DMS79 (cell line): Measurements from ENCODE around the gene TAS2R20.
"Not testable (repeated sequence)": the region's sequence is repeated elsewhere in the genome, so short reads cannot be mapped to it uniquely, and the experiment has no call there.

Experiments used
- DNase-seq: peaks from one replicate; lab custom pipeline; 2025; lab: John Stamatoyannopoulos, UW

TAS2R20 gene, protein sequence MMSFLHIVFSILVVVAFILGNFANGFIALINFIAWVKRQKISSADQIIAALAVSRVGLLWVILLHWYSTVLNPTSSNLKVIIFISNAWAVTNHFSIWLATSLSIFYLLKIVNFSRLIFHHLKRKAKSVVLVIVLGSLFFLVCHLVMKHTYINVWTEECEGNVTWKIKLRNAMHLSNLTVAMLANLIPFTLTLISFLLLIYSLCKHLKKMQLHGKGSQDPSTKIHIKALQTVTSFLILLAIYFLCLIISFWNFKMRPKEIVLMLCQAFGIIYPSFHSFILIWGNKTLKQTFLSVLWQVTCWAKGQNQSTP

DNA sequence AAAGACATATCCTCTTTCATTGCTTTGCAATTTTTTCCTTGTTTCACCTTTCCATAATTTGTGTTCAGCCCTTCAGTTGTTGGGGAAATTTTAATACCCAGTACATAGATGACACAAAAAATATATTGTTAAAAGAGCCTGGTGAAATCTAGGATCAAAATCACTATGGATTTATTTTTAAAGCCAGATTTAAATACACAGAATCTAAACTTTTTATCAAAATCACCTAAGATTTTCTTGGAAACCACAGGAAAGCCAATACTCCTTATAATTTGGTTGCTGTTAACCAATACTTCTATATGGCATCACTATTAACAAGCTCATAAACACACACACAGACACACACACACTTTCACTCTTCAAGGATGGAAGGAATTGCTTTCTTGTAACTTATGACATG lies at the start of gene TAS2R20:
Gene TAS2R20 (minus strand): TSS at position 101 of the 400 bp plus-strand sequence. CDS start 429 bp downstream, outside the sequence.
- no peak for DNase-seq

DNA sequence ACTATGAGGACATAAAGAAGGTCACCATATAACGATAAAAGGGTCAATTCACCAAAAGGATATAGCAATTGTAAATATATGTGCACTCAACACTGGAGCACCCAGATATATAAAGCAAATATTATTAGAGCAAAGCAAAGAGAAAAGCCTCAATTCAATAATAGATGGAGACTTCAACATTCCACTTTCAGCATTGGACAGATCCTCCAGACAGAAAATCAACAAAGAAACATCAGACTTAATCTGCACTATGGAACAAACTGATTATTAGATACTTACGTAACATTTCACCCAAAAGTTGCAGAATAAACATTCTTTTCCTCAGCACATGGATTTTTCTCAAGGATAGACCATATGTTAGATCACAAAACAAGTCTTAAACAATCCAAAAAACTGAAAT lies 43.3 kb upstream of the TAS2R20 start:
- DNase-seq = not testable (repeated sequence)

DNA sequence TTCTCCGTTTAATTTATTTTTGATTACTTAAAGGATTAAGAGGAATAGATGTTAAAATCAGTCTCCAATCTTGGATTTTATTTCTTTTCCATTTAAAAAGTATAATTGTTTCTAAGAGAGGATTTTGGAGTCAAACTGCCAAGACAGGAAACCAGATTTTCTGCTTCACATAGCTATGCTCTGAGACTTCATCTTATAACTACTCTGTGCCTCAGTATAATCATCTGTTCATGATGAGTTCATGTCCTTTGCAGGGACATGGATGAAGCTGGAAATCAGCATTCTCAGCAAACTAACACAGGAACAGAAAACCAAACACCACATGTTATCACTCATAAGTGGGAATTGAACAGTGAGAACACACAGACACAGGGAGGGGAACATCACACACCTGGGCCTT lies 42.1 kb upstream of the TAS2R20 start:
- no peak for DNase-seq

DNA sequence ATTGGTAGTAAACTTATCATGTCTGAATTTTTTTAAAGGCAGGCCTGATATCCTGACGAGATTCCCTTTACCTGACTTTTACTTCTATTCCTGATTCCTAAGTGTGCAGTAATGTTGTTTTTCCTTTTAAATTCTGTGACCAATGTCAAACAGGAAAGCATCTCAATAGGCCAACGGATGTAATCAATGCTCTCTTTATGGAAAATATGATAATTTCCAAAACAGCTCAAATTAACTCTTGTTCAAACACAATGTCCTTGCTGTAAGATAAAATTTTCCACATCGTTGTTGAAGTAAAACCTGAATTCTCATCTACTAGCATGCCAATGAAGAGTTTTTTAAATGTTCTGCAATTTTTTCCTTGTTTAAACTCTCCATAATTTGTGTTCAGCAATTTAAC lies 41.1 kb upstream of the TAS2R20 start:
- DNase-seq = no peak

DNA sequence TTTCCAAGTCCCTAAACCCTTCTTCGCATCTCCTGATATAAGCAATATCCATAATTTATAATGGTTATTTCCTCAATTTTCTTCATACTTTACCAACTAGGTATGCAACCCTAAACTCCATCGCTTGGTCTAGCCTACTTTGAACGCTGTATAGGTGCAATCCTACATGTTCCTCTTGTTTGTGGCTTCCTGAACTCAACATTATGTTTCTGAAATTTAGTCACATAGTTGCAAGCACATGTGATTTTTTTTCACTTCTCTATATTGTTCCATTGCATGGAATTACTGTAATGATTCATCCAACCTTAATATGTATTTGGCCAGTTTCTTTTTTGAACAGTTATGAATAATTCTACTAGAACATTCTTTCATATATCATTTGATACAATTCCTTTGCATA lies 35.9 kb upstream of the TAS2R20 start:
- DNase-seq = not testable (repeated sequence)

DNA sequence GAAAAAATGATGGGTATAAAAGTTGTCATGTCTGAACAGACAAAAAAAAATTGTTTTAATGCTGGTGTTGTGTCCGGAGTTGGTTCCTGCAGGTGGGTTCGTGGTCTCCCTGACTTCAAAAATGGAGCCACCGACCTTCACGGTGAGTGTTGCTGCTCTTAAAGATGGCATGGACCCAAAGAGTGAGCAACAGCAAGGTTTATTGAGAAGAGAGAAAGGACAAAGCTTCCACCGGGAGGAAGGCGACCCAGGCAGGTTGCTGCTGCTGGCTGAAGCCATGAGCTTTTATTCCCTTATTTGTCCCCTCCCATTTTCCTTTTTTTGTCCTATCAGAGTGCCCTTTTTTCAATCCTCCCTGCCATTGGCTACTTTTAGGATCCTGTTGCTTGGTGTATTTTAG lies 33.2 kb upstream of the TAS2R20 start, which contains the start of gene TAS2R31:
Gene TAS2R31 (minus strand): TSS at position 101 of the 400 bp plus-strand sequence. CDS start 72 bp downstream, at position 29.
- DNase-seq = no peak

DNA sequence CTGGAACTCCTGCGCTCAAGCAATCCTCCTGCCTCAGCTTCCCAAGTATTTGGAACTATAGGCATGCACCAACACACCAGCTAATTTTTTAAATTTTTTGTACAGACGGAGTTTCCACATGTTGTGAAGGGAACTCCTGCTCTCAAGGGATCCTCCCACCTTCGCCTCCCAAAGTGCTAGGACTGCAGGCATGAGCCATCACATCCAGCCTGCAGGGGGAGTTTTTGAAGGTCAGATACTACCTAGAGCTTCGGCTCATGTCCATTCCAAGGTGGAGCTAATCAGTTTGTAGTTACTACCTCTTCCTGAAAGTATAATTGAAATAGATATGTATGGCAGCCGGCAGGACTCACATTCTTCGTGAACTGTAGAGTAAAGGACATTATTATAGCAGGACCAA lies 28.0 kb upstream of the TAS2R20 start:
- DNase-seq = no peak

DNA sequence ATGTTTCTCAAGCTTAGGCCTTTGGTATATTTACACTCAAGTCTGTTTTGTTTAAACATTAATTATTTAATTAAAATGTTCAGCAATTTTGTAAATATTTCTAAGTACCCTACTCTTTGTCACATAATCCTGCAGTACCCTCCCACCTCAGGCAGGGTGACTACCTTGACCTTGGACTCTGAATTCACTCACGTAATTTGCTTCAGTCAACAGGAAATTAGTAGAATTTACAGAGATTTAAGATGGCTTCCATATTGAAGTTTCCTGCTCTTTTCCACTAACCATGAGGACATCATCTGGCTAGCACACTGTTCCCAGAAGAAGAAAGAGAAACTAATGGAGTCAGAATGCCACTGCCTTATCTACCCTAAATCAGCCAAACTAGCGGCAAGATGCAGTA lies 25.3 kb upstream of the TAS2R20 start:
- no peak for DNase-seq

DNA sequence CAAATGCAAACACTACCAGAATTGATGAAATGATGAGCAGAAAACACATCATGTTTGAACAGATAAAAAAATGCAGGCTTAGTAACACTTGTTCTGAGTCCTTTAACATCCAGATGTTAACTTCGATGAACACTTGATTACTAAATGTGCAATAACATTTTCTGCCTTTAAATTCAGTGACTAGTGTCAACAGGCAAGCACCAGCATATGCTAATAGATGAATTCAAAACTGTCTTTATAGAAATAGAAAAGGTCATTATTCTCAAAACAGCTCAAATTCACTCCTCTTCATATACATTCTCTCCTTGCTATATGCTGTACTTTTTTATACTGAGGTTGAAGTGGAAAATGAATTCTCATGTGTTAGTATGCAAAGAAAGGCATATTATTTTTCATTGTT lies 24.4 kb upstream of the TAS2R20 start, which contains the start of gene TAS2R19:
Gene TAS2R19 (minus strand): TSS at position 101 of the 400 bp plus-strand sequence. CDS start 49 bp downstream, at position 52.
- DNase-seq = no peak

DNA sequence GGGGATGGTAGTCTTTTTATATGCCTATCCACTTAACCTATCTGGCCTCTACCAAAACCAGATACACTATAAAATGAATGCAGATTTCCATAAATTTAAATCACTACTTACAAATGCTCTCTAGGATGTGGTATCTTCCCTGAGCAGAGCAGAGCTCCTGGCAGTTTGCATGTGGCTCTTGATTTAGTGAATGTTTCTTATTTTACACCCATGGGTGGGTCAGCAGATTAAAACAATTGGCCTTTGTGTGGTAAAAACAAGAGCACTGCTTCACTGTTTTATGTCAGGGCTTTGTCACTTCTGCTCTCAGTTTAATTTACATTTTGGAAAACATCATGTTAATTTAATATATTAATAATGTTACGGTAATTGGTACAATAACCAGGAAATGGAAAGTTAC lies 18.8 kb upstream of the TAS2R20 start:
- no peak for DNase-seq

DNA sequence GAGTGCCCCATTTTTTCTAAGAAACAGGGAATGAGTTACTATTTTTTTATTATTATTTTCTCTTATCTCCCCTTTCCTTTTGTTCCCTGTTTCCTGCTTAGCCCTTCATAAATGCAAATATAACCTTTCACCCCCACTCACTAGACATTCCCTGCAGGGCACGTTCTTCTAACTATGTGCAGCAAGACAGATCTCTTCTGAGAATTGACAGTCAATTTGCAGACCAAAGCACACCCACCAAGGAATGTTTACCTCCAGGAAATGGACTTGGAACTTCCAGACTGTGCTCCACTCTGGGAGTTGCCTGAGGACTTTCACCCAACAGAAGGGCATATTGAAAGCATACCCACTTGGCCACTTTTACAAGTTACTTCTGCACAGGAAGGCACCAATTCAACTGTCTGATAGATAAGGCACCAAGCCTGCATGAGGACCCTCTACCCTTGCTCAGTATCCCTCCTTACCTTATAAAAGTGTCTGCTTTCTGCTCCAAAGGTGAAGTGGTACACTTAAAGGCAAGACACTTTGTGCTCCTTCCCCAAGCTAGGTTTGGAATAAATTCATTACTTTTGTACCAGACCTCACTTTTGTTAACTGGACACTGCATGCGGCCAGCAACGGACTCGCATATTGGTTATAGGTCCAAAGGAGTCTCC lies 17.8 kb upstream of the TAS2R20 start:
- no peak for DNase-seq

DNA sequence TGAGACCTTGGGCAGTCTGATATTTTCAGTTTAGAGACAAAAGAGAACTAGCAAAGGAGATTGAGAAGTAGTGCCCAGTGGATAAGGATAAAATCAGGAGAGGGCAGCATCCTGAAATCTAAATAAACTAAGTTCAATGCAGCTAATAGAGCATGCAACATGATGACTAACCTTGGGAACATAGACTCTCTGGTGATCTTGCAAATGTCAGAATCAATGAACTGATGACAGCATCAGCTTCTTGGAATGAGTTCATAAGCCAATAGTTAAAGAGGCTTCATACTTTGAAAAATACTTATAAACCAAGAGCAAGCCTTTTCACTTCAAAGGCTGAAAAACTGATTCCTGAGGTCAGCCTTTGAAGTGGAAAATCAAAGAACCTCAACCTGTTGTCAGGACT lies 16.1 kb upstream of the TAS2R20 start:
- no peak for DNase-seq

DNA sequence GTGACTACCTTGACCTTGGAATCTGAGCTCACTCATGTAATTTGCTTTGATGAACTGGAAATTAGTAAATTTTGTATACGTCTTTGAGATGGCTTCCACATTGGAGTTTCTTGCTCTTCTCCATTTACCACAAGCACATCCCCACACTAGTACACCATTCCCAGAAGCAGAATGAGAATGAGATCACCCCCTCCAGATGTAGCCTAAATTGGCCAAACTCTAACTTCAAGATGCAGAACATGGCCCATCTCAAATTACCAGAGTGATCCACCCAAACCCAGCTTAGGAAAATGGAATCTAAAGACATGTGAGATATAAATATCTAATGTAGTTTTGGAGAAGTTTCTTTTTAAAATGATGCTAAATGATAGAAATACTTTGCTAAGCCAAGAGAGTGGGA lies 9.5 kb upstream of the TAS2R20 start:
- no peak for DNase-seq

DNA sequence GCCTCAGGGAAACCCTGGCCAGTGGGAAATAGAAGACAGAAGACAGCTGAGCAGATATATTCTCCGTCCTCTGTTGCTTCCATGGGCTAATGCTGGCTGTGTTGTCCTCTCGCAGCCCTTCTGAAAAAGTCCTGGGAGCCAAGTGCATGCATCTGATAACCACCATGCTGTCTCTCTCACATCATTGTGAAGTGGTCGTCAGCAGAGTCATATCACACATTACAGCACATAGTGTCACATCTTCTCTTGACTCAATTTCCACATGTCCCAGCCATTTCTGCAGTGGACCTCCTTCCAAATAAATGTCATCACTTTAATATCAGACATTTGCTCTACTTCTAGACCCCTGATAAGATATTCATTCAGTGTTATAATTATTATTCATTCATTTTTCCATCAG lies 3.8 kb downstream of the TAS2R20 start:
- DNase-seq = no peak

DNA sequence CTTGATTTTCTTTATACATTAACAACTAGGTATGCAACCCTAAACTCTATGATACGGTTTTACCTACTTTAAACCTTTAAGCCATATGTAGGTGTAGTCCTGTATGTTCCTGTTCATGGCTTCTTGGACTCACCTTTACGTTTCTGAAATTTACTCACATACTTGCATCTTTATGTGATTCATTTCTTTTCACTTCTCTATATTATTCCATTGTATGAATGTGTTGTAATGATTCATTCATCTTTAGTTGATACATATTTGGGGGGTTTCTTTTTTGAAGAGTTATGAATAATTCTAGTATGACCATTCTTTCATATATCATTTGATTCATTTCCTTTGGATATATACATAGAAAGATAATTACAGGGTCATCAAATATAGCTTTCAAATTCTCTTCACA lies 9.0 kb downstream of the TAS2R20 start:
- DNase-seq = no peak

DNA sequence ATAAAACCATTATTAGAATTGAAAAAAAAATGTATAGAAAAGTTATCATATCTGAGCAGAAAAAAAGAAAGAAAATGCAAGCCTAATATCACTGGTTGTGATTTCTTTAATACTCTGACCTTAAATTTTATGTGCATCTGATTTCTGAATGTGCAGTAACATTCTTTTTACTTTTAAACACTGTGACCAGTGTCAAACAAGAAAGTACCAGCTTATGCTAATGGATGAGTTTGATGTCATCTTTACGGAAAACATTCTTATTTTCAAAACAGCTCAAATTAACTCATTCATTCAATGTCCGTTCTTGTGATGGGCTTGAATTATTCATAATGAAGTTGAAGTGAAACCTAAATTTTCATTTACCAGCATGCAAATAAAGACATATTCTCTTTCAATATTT lies 11.3 kb downstream of the TAS2R20 start, which contains the start of gene TAS2R50:
Gene TAS2R50 (minus strand): TSS at position 101 of the 400 bp plus-strand sequence. CDS start 52 bp downstream, at position 49.
- DNase-seq = no peak

DNA sequence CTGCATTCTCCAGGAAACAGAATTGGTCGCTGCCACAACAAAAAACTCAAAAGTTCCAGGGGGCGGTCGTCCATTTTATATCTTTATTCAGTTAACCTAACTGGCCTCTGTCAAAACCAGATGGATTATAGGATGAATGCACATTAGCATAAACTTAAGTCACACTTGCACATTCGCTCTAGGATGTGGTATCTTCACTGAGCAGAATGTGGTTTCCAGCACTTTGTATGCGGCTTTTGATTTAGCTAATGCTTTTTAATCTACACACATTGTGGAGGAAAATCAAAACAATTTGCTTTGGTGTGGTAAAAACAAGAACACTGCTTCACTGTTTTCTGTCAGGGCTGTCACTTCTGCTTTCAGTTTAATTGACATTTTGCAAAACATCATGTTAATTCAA lies 15.9 kb downstream of the TAS2R20 start:
- DNase-seq = no peak

DNA sequence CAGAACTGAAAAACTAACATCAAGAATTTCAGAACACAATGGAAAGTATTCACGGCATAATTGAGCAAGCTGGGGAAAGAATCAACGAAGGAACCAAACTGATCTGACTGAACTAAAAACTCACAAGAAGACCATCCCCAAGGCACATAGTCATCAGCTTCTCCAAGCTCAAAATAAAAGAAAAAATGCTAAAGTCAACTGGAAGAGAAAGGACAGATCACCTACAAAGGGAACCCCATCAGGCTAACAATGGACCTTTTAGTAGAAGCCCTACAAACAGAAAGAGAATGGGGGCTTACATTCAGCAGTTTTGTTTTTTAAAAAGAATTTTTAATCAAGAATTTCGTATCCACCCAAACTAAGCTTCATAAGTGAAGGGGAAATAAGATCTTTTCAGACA lies 23.1 kb downstream of the TAS2R20 start:
- DNase-seq = no peak

DNA sequence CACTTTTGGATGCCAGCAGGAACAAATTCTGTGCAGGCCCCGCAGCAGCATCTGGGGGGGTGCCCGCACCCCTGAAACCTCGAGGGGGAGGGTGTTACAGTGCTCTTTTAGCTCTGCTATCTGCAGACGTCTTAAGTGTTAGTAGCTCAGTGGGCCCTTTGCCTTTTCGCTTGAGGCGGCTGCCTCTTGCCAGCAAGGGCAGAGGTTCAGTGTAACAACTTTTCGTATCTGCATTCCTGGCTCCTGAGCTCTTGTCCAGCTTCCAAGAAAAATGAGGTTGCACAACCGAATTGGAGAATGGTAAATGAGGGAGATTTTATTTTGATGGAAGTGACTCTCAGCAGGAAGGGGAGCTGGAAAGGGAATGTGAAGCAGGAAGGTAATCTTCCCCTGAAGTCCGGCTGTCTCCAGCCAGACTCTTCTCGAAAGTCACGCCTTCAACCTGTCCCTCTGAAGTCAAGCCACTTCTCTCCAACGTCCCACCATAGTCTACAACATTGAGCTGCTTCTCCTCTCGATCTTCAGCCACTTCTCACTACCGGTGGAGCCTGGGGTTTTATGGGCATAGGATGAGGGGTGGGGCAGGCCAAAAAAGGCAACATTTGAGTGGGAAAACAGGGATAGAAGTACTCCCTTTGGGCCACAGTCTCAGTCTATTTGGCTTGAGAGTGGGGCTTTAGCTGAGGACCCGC lies 29.2 kb downstream of the TAS2R20 start:
- DNase-seq = no peak

DNA sequence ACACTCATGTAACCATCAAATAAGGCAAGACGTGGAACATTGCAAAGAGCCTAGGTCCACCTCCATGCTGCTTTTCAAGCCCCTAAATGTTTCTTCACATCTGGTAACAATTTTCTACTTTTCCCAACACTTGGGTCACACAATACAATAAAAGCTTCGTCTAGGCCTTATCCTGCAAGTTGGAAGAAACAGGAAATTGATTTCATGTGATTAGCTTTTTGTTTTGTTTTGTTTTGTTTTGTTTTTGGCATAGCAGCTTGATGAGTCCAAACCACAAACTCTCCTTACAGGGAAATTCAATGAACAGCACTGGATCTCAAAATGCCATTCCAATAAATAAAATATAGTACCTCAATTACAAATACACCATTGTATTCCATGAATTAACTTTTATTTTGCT lies 30.7 kb downstream of the TAS2R20 start:
- DNase-seq = no peak

DNA sequence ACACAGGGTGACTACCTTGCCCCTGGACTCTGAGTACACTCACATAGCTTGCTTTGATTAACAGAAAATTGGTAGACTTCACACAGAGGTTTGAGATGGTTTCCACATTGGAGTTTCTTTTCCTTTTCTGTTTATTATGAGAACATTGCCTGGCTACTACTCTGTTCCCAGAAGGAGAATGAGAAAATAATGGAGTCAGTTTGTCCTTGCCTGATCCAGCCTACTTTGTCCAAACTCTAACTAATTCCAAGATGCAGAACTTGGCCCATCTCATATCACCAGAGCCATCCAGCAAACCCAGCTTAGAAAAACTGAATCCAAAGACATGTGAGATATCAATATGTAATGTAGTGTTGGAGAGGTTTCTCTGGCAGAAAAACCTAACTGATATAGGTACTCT lies 31.8 kb downstream of the TAS2R20 start:
- DNase-seq = no peak

DNA sequence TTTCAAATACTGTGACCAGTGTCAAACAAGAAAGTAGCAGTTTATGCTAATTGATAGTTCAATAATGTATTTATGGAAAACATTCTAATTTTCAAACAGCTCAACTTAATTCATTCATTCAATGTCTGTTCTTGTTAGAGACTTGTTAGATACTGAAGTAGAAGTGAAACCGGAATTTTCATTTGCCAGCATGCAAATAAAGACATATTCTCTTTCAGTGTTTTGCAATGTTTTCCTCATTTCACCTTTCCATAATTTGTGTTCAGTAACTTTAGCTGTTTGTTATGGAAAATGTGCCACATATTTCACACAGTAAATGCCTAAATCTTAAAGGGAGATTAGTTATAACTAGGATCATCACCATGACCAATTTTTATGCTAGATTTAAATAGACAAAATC lies 32.6 kb downstream of the TAS2R20 start:
- no peak for DNase-seq

DNA sequence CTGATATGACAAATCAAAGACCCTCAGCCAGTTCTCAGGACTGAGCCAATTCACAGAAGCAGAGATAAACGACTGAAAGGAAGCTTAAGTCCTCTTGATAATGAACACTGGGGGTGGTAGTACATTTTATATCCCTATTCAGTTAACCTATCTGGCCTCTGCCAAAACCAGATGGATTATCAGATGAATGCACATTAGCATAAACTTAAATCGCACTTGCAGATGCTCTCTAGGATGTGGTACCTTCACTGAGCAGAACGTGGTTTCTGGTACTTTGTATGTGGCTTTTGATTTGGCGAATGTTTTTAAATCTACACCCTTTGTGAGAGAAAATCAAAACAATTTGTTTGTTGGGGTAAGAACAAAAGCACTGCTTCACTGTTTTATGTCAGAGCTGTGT lies 37.9 kb downstream of the TAS2R20 start:
- DNase-seq = no peak
